Stimulated activated CD8-positive, alpha-beta memory T cell treated with anti-CD3 and anti-CD28 coated beads, Interleukin-12 subunit alpha, Interleukin-12 subunit beta, amount 100 ng/mL, for 24 hours (primary cell): ENCODE measurements around the gene FLT1.

Source experiments
- DNase-seq: peaks from one replicate; pipeline ENCODE4 v3.0.0-alpha.2; 2020; ENCODE audit errors: extremely low read depth

Gene FLT1

GRCh38 chr13:28458051-28458450 is 36.9 kb downstream of the FLT1 start:
- DNase-seq: no peak

GRCh38 chr13:28457521-28457920 is 37.4 kb downstream of the FLT1 start:
- no peak for DNase-seq

- no peak for DNase-seq
Measured at GRCh38 chr13:28455580-28456194, 39.2 kb downstream of the FLT1 start.

GRCh38 chr13:28452755-28453154 is 42.2 kb downstream of the FLT1 start:
- no peak for DNase-seq

GRCh38 chr13:28451482-28452217 is 43.3 kb downstream of the FLT1 start:
- no peak for DNase-seq

GRCh38 chr13:28449826-28450773 is 44.8 kb downstream of the FLT1 start:
- no peak for DNase-seq

- no peak for DNase-seq
Measured at GRCh38 chr13:28448651-28449358, 46.1 kb downstream of the FLT1 start.

GRCh38 chr13:28447989-28448388 is 46.9 kb downstream of the FLT1 start:
- no peak for DNase-seq

GRCh38 chr13:28447206-28447605 is 47.7 kb downstream of the FLT1 start:
- no peak for DNase-seq

GRCh38 chr13:28442839-28443238 is 52.1 kb downstream of the FLT1 start:
- no peak for DNase-seq

- no peak for DNase-seq
Measured at GRCh38 chr13:28441529-28441928, 53.4 kb downstream of the FLT1 start.

- no peak for DNase-seq
Measured at GRCh38 chr13:28440774-28441504, 54.0 kb downstream of the FLT1 start.

GRCh38 chr13:28438598-28439334 is 56.2 kb downstream of the FLT1 start:
- no peak for DNase-seq

GRCh38 chr13:28438067-28438466 is 56.9 kb downstream of the FLT1 start:
- DNase-seq: no peak

GRCh38 chr13:28435917-28436316 is 59.0 kb downstream of the FLT1 start:
- DNase-seq: no peak

GRCh38 chr13:28434926-28435325 is 60.0 kb downstream of the FLT1 start:
- DNase-seq: no peak

GRCh38 chr13:28432816-28433560 is 61.9 kb downstream of the FLT1 start:
- DNase-seq: no peak

- no peak for DNase-seq
Measured at GRCh38 chr13:28429685-28430290, 65.1 kb downstream of the FLT1 start.

GRCh38 chr13:28429096-28429495 is 65.8 kb downstream of the FLT1 start:
- no peak for DNase-seq
